Gastroesophageal sphincter (tissue), 3 donors: ENCODE measurements around the gene RAB7A.

Experiments used
- EP300 ChIP-seq: sonication (generic); formaldehyde crosslinking; IDR thresholded peaks from one replicate; pipeline ENCODE4 v1.6.1; 2017; ENCODE audit warnings: antibody characterized with exemption, mild to moderate bottlenecking
- POLR2A ChIP-seq, 2 donors: fragments of 450-650 bp; IDR thresholded peaks; one replicate each; pipeline ENCODE4 v1.6.1; 2017; ENCODE audit warnings: antibody characterized with exemption in 2 of 2, mild to moderate bottlenecking in 2 of 2, moderate library complexity in 1 of 2
- POLR2AphosphoS5 ChIP-seq: sonication (generic); formaldehyde crosslinking; IDR thresholded peaks from one replicate; pipeline ENCODE4 v1.6.1; 2017; ENCODE audit warnings: antibody characterized with exemption
- TF ChIP-seq, protein P1 (sequence below), 4 experiments: fragments of 200-600 bp in 2 of 4; fragments of 450-650 bp in 2 of 4; sonication (generic) in 1 of 4; IDR thresholded peaks; one replicate each; pipeline ENCODE4 v1.5.1; 2017 to 2019; ENCODE audit warnings: antibody characterized with exemption in 4 of 4, mild to moderate bottlenecking in 2 of 4, moderate library complexity in 2 of 4

DNA sequence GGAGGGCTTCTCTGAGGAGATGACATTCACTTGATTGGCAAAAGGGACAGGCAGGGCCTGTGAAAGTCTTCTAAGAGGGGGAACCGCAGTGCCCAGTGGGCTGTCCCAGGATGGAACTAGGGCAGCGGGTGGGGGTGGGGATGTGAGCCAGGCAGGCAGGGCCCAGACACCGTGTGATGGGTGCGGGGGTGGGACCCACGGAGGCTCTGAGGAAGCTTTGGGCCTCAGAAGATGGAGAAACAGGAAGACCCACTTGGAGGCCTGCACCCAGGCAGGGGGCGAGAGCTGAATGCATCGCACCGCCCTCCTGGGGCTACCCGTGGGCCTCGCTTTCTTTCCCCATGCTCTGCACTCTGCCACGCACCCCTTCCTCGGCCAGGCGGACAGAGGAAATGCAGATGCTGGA is 120.5 kb downstream of the RAB7A start:
- TF ChIP-seq, protein P1, sequence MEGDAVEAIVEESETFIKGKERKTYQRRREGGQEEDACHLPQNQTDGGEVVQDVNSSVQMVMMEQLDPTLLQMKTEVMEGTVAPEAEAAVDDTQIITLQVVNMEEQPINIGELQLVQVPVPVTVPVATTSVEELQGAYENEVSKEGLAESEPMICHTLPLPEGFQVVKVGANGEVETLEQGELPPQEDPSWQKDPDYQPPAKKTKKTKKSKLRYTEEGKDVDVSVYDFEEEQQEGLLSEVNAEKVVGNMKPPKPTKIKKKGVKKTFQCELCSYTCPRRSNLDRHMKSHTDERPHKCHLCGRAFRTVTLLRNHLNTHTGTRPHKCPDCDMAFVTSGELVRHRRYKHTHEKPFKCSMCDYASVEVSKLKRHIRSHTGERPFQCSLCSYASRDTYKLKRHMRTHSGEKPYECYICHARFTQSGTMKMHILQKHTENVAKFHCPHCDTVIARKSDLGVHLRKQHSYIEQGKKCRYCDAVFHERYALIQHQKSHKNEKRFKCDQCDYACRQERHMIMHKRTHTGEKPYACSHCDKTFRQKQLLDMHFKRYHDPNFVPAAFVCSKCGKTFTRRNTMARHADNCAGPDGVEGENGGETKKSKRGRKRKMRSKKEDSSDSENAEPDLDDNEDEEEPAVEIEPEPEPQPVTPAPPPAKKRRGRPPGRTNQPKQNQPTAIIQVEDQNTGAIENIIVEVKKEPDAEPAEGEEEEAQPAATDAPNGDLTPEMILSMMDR (IDR thresholded peaks at IDR 0.05): no peak
- TF ChIP-seq POLR2A (IDR thresholded peaks at IDR 0.05): no peak
- TF ChIP-seq EP300: no peak
- TF ChIP-seq POLR2AphosphoS5: no peak
